Parathyroid adenoma (tissue), 2 donors: ENCODE results near the gene SETD1A.

Source experiments
- H2AFZ ChIP-seq: fragments of 300-600 bp; sonication (generic); one replicate; pipeline ENCODE4 v1.7.0; 2017; ENCODE audit warnings: antibody characterized with exemption, mild to moderate bottlenecking
- H3K27ac ChIP-seq: fragments of 300-600 bp; sonication (generic); one replicate; pipeline ENCODE4 v1.7.0; 2017
- H3K27me3 ChIP-seq: fragments of 300-600 bp; sonication (generic); one replicate; pipeline ENCODE4 v1.7.0; 2017; ENCODE audit warnings: low read length; ENCODE audit not compliant: control insufficient read depth, insufficient read depth
- H3K36me3 ChIP-seq: fragments of 300-600 bp; sonication (generic); one replicate; pipeline ENCODE4 v1.7.0; 2017; ENCODE audit warnings: low read length; ENCODE audit not compliant: control insufficient read depth, insufficient read depth
- H3K4me1 ChIP-seq: fragments of 300-600 bp; sonication (generic); one replicate; pipeline ENCODE4 v1.7.0; 2017; ENCODE audit warnings: control low read depth
- H3K4me2 ChIP-seq: fragments of 300-600 bp; sonication (generic); one replicate; pipeline ENCODE4 v1.7.0; 2017; ENCODE audit warnings: low read length
- H3K4me3 ChIP-seq: fragments of 300-600 bp; sonication (generic); one replicate; pipeline ENCODE4 v1.7.0; 2017; ENCODE audit warnings: low read depth, low read length
- H3K79me2 ChIP-seq: fragments of 300-600 bp; sonication (generic); one replicate; pipeline ENCODE4 v1.7.0; 2017; ENCODE audit warnings: control low read depth
- H3K9ac ChIP-seq: fragments of 300-600 bp; sonication (generic); one replicate; pipeline ENCODE4 v1.7.0; 2017; ENCODE audit warnings: mild to moderate bottlenecking
- H3K9me3 ChIP-seq: fragments of 300-600 bp; sonication (generic); one replicate; pipeline ENCODE4 v1.7.0; 2017; ENCODE audit warnings: low read length; ENCODE audit not compliant: control insufficient read depth
- CTCF ChIP-seq: fragments of 300-600 bp; sonication (generic); IDR thresholded peaks from one replicate; pipeline ENCODE4 v1.7.0; 2017; ENCODE audit warnings: antibody characterized with exemption, mild to moderate bottlenecking
- donor health status: primary hyperparathyroidism.

SETD1A gene

GRCh38 chr16:30980023-30980371 is 22.4 kb downstream of the SETD1A start:
- H3K27me3 ChIP-seq = no peaks in the 10 kb centered on the region
- no peaks in the 10 kb centered on the region for H3K4me1 ChIP-seq
- TF ChIP-seq CTCF = no peak
- H3K27ac ChIP-seq = no peak overlapping the region
- H3K36me3 ChIP-seq = no peaks in the 10 kb centered on the region
- H3K9ac ChIP-seq = no peak overlapping the region
- no peaks in the 10 kb centered on the region for H3K79me2 ChIP-seq
- no peak overlapping the region for H2AFZ ChIP-seq
- H3K4me2 ChIP-seq = no peak overlapping the region
- H3K9me3 ChIP-seq = no peaks in the 10 kb centered on the region
- H3K4me3 ChIP-seq = no peak overlapping the region

- H3K9ac ChIP-seq = no peak overlapping the region
- TF ChIP-seq CTCF = no peak
- no peak overlapping the region for H2AFZ ChIP-seq
- H3K4me3 ChIP-seq = no peak overlapping the region
- H3K4me1 ChIP-seq = peaks cover 4% of the 10 kb centered on the region
- H3K27me3 ChIP-seq = no peaks in the 10 kb centered on the region
- no peak overlapping the region for H3K27ac ChIP-seq
- no peak overlapping the region for H3K4me2 ChIP-seq
- H3K36me3 ChIP-seq = no peaks in the 10 kb centered on the region
- H3K9me3 ChIP-seq = no peaks in the 10 kb centered on the region
- H3K79me2 ChIP-seq = no peaks in the 10 kb centered on the region
Measured at GRCh38 chr16:30980434-30980833, 22.9 kb downstream of the SETD1A start.

- Histone ChIP-seq H3K4me2 (no peak overlapping the region), H3K9ac (no peak overlapping the region), H3K79me2 (no peaks in the 10 kb centered on the region), H3K4me1 (peaks cover 4% of the 10 kb centered on the region), H3K36me3 (no peaks in the 10 kb centered on the region), H3K27me3 (no peaks in the 10 kb centered on the region), H3K4me3 (no peak overlapping the region), H3K27ac (no peak overlapping the region), H2AFZ (no peak overlapping the region), H3K9me3 (no peaks in the 10 kb centered on the region)
- no peak for TF ChIP-seq CTCF
Measured at GRCh38 chr16:30980959-30981358, 23.4 kb downstream of the SETD1A start.

GRCh38 chr16:30982548-30983288 is 25.2 kb downstream of the SETD1A start:
- Histone ChIP-seq H3K4me1 (peaks cover 4% of the 10 kb centered on the region), H2AFZ (no peak overlapping the region), H3K27me3 (no peaks in the 10 kb centered on the region), H3K9ac (no peak overlapping the region), H3K4me3 (no peak overlapping the region), H3K4me2 (no peak overlapping the region), H3K9me3 (no peaks in the 10 kb centered on the region), H3K36me3 (no peaks in the 10 kb centered on the region), H3K27ac (no peak overlapping the region), H3K79me2 (no peaks in the 10 kb centered on the region)
- no peak for TF ChIP-seq CTCF

- no peak overlapping the region for H3K4me3 ChIP-seq
- no peak overlapping the region for H2AFZ ChIP-seq
- H3K4me1 ChIP-seq = peaks cover 4% of the 10 kb centered on the region
- no peaks in the 10 kb centered on the region for H3K79me2 ChIP-seq
- H3K27me3 ChIP-seq = no peaks in the 10 kb centered on the region
- H3K27ac ChIP-seq = no peak overlapping the region
- H3K9me3 ChIP-seq = no peaks in the 10 kb centered on the region
- no peaks in the 10 kb centered on the region for H3K36me3 ChIP-seq
- TF ChIP-seq CTCF = no peak
- H3K4me2 ChIP-seq = no peak overlapping the region
- no peak overlapping the region for H3K9ac ChIP-seq
Measured at GRCh38 chr16:30983289-30983889, 25.8 kb downstream of the SETD1A start.
